IPS DF 4.7 (cell line): Measurements from ENCODE around the gene SLC22A14.
"Not testable (repeated sequence)": the region's sequence is repeated elsewhere in the genome, so short reads cannot be mapped to it uniquely, and the experiment has no call there.

Source experiments
- DNase-seq: peaks from one replicate; pipeline ENCODE4 v3.0.0-alpha.2; 2013; ENCODE audit warnings: low spot score; ENCODE audit errors: extremely low read depth

Gene SLC22A14, protein sequence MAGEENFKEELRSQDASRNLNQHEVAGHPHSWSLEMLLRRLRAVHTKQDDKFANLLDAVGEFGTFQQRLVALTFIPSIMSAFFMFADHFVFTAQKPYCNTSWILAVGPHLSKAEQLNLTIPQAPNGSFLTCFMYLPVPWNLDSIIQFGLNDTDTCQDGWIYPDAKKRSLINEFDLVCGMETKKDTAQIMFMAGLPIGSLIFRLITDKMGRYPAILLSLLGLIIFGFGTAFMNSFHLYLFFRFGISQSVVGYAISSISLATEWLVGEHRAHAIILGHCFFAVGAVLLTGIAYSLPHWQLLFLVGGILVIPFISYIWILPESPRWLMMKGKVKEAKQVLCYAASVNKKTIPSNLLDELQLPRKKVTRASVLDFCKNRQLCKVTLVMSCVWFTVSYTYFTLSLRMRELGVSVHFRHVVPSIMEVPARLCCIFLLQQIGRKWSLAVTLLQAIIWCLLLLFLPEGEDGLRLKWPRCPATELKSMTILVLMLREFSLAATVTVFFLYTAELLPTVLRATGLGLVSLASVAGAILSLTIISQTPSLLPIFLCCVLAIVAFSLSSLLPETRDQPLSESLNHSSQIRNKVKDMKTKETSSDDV

DNA sequence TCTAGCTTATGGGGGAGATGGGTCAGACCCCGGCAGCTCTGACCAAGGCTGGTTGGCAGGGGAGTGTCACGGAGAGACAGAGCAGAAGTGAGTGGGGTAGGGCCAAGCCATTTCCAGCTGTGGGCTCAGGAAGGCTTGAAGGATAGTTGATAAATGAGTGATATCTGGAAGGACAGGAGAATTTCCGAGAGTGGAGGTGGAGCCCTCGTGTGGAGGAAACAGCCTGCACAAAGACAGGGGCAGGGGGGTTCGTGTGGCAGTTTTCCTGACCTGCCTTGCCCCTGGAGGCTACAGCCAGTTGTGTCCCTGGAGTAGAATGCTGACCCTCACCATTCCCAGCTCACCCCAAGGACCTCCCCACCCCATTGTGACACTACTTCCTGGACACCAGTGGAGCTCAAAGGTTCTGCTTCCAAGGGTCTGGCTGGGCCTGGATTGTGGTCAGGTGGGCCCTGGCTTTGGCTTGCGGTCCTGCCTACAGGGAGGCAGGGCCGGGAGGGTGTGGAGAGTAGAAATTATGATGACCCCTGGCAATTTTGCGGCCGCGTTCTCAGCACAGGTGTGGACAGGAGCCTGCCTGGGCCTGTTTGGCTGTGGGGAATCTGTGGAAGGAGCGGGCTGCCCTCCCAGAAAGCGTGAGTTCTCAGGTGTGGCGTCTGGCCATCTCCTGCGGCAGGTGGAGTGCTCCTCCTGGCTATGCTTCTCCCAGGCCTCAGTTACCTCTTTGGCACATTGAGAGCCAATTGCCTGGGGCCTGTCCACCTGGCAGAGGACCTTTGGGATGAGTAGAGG lies at the start of gene SLC22A14:
Gene SLC22A14 (plus strand): TSS at position 400 of the 792 bp plus-strand sequence. CDS start 23,733 bp downstream, outside the sequence.
- DNase-seq, result no peak

GRCh38 chr3:38232701-38233100 lies 49.4 kb upstream of the SLC22A14 start:
- no peak for DNase-seq

GRCh38 chr3:38235466-38235865 lies 46.6 kb upstream of the SLC22A14 start:
- no peak for DNase-seq

DNA sequence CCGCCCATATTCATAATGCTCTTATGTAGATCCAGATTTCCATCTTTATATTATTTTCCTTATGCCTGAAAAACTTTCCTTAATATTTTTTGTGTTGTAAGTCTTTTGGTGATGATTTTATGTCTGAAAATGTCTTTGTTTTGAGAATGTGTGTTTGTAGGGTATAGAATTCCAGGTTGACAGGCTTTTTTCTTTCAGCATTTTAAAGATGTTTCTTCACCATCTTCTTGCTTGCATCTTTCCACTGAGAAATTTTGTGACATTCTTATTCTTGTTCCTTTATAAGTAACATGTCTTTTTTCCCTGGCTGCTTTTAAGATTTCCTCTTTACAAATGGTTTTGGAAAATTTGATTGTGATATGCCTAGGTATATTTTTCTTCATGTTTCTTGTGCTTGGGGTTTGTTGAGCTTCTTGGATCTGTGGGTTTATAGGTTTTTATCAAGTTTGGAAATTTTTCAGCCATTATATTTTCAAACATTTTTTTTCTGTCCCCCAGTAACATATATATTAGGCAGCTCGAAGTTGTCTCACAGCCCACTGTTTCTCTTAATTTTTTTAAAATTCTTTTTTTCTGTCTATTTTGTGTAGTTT lies 43.6 kb upstream of the SLC22A14 start:
- no peak for DNase-seq

GRCh38 chr3:38242812-38243211 lies 39.3 kb upstream of the SLC22A14 start:
- not testable (repeated sequence) for DNase-seq

DNA sequence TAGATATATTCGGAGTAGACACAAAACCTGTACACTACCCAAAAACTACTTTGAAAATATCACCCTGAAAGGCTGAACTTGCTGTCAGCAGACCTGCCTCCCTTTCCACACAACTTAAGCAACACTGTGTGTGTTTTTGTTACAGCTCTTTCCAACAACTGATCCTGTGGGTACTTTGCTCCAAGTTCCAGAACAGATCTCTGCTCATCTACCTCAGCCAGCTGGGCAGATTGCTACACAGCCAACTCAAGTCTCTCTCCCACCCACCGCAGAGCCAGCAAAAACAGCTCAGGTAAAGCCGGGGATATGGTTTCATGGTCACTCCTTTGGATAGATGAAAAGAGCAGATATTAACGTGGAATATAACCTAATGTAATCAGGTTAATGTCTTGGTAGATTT lies 36.2 kb upstream of the SLC22A14 start:
- DNase-seq, result no peak

DNA sequence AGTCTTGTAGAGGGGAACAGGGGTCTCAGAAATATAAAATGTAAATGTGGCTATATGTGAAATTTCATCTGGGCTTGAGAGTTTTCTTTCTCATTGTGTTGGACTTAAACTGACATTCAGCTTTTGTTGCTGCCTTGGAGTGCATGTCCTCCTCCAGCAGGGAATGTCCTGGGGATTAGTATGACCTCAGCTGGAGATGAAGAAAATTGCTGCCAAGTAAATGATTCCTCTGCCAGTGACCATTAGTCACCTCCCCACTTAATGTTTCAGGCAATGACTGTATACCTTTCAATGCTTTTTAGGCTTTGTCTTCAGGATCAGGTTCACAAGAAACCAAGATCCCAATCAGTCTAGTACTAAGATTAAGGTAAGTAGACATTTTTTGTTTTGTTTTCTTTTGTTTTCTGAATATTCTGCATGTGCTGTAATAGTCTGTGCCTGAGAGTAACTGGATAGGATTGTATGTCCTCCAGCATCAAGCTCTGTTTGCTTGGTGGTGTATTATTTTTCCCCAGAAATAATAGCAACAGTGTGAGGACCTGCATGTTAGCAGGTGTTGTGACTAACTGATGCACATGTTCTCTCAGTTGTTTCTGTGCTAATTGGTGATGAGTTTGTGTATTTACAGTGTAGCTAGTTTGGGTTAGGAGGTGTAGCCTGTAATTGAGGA lies 34.6 kb upstream of the SLC22A14 start:
- DNase-seq, result no peak

DNA sequence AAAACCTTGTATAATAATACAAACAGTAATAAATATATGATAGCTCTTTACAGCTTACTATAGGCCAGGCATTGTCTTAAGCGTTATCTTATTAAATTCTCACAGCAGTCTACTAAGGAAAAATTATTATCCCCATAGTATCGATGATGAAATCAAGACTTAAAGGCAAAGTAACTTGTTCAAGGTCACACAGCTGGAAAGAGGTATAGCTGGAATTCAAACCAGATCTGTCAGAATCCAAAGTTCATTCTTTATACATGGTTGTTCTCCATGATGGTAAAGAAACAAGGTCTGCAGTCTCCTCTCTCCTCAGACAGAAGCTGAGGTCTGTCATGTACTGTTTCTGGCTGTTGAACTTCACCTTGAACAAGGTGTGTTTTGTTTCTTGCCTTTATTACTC lies 31.9 kb upstream of the SLC22A14 start:
- DNase-seq, result no peak

GRCh38 chr3:38251197-38251596 lies 30.9 kb upstream of the SLC22A14 start:
- no peak for DNase-seq

DNA sequence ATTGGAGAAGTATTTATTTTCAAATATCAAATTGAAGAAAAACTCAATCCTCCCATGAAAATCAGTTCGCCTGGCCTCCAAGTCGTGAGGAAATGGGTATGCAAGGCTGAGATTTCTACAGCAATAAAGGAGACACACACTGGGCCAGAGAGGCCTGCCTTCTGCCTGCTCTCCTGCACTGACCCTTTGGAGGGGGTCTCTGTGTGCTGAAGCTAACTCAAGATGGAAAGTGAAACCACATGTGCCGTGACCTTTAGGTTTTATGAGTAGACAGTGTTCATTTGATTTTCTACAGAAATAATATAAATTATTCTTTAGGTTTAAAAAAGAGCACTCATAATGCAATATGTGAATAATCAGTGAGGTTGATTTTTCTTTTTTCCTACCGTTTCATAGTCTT lies 28.4 kb upstream of the SLC22A14 start:
- DNase-seq, result no peak

DNA sequence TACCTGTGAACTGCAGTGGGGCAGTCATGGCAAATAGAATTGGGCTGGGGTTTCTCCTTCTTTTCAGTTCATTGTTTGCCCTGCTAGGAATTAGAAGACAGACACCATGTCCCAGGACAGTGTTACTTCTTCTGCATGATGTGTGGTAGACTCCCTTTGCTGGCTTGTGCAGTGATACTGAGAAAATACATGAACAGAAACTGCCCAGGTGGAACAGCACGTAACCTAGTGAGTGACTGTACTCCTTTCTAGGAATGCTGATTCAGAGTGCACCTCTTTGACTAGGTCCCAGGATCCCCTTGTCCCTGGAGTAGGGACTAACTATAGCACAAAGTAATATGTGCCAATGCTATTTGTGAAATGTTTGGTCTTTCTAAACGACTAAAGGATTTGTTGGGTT lies 27.2 kb upstream of the SLC22A14 start:
- no peak for DNase-seq

GRCh38 chr3:38255627-38256026 lies 26.5 kb upstream of the SLC22A14 start:
- no peak for DNase-seq

GRCh38 chr3:38257583-38257982 lies 24.5 kb upstream of the SLC22A14 start:
- no peak for DNase-seq

- no peak for DNase-seq
These were observed 21.6 kb upstream of the SLC22A14 start for GRCh38 chr3:38260474-38260873.

- no peak for DNase-seq
These were observed 17.7 kb upstream of the SLC22A14 start for GRCh38 chr3:38264353-38264771.

DNA sequence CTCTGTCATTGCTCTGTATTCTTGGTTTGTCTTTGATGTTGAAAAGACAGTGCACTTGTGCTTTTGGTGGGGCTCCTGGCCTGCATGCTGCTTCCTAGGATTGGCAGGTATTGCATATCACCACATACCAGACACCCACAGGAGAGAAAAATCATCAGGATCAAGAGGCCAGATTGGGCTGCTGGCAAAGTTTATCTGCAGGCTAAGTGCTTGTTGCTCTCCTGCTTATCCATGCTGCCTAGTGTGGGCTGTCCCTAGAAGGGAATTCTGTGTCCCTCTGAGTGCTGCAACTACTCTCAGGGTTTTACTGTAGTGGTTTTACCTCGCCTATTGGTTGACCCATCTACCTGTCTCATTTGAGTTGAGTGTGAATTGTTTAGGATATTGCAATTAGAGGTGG lies 17.3 kb upstream of the SLC22A14 start:
- DNase-seq, result no peak

DNA sequence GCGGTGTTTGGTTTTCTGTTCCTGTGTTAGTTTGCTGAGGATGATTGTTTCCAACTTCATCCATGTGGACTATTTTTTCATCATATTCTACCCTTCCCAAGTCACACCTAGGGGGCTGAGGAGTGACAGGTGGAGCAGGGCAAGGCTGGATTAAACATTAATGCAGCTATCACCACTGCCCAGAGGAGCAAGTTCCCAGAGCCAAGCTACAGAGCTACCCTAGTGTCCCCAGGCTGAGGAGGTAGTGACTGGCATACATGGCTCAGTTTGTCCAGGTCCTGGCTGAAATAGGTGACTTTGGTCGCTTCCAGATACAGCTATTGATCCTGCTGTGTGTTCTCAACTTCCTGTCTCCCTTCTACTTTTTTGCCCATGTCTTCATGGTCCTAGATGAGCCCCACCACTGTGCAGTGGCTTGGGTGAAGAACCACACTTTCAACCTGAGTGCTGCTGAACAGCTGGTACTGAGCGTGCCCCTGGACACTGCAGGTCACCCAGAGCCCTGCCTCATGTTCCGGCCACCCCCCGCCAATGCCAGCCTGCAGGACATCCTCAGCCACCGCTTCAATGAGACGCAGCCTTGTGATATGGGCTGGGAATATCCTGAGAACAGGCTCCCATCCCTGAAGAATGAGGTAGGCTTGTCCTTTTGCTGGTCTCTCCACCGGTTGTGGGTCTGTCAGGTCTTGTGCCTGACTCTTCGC lies 16.3 kb upstream of the SLC22A14 start, which contains the start of gene SLC22A13:
Gene SLC22A13 (plus strand): TSS at position 209 of the 704 bp plus-strand sequence. CDS start 49 bp downstream, at position 258.
- DNase-seq, result no peak

GRCh38 chr3:38266810-38267209 lies 15.3 kb upstream of the SLC22A14 start:
- no peak for DNase-seq

DNA sequence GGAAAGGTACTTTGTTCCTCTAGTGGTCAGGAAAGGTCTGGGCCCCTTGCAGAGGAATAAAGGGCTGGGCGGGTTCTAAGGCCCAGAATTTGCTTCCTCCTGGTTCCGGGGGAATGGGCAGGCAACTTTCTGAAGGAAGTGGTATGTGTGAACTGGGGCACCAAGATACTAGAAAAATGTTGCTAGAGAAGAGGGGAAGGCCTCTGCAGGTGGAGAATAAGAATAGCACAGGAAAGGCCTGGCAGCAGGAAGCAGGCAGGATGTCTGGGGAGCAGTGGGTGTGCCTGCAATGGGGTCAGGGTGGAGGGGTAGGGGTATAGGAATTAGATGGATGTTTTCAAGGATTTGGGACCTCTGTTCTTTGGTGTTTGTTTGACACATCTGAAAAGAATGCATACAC lies 14.4 kb upstream of the SLC22A14 start:
- no peak for DNase-seq

GRCh38 chr3:38268087-38268486 lies 14.0 kb upstream of the SLC22A14 start:
- DNase-seq, result no peak
